AG09319 (cell line): Measurements from ENCODE around the gene SLC30A3.
A peak's percentile ranks its signal among the peaks of the same experiment; 100 is the strongest.
"Not testable (repeated sequence)": the region's sequence is repeated elsewhere in the genome, so short reads cannot be mapped to it uniquely, and the experiment has no call there.

Experiments used
- DNase-seq: peaks from one replicate; pipeline ENCODE4 v3.0.0-alpha.2; 2010; ENCODE audit warnings: low read depth; ENCODE audit errors: extremely low read depth
- CTCF ChIP-seq: IDR thresholded peaks from 2 replicates; pipeline ENCODE4 v1.5.1; 2011; ENCODE audit warnings: low read depth, mild to moderate bottlenecking, inconsistent platforms, low read length, moderate library complexity

The SLC30A3 gene

GRCh38 chr2:27306573-27307286 is 43.9 kb upstream of the SLC30A3 start:
- TF ChIP-seq CTCF, result no peak; the same call in none of the 2 replicates
- DNase-seq, result no peak

- DNase-seq, result no peak
- no peak for TF ChIP-seq CTCF
Measured at GRCh38 chr2:27306136-27306535, 43.3 kb upstream of the SLC30A3 start.

GRCh38 chr2:27305516-27305915 is 42.7 kb upstream of the SLC30A3 start:
- DNase-seq, result no peak
- TF ChIP-seq CTCF, result no peak

- no peak for TF ChIP-seq CTCF
Measured at GRCh38 chr2:27304488-27305240, 41.8 kb upstream of the SLC30A3 start.

GRCh38 chr2:27303093-27304025 is 40.5 kb upstream of the SLC30A3 start:
- peak; percentile 84 for TF ChIP-seq CTCF
- peak; percentile 39 for DNase-seq

More at GRCh38 chr2:27304488-27305240, 41.8 kb upstream of the SLC30A3 start:
- DNase-seq, result no peak

- not testable (repeated sequence) for DNase-seq
Measured at GRCh38 chr2:27300606-27301005, 37.8 kb upstream of the SLC30A3 start.

GRCh38 chr2:27298391-27299080 is 35.7 kb upstream of the SLC30A3 start:
- no peak for TF ChIP-seq CTCF
- DNase-seq, result no peak
